ENCODE measurements around the gene SPR. TPM values are rescaled to one million over a fixed set of nuclear protein-coding genes. Genes with fewer than 3 reads are reported as not detected.

The SPR gene
- total and polyA plus RNA-seq, 2 of the 13 experiments (the other 11 are each of a cell fraction or from before 2014, with no cell fraction given) = 34.0 to 96.0 TPM

- TF ChIP-seq ZHX2 (IDR thresholded peaks at IDR 0.05; ENCODE audit: low read depth) (peak; percentile 29), ZHX2 (CRISPR knock-in tag; IDR thresholded peaks at IDR 0.05; ENCODE audit: borderline replicate concordance) (no peak; the same call in 1 of the 2 replicates), ZNF773 (CRISPR knock-in tag; IDR thresholded peaks at IDR 0.05; ENCODE audit: borderline replicate concordance) (no peak), XRCC5 (optimal IDR thresholded peaks at IDR 0.05; ENCODE audit: low read length) (peak; percentile 100), REXO4 (CRISPR knock-in tag; IDR thresholded peaks at IDR 0.05; ENCODE audit: borderline replicate concordance) (no peak), ZNF562 (CRISPR knock-in tag; IDR thresholded peaks at IDR 0.05; ENCODE audit: borderline replicate concordance) (no peak; the same call in 1 of the 2 replicates), ZNF816 (CRISPR knock-in tag; IDR thresholded peaks at IDR 0.05; ENCODE audit: borderline replicate concordance) (no peak), ZC3H4 (CRISPR knock-in tag; IDR thresholded peaks at IDR 0.05; ENCODE audit: borderline replicate concordance) (0 out of 2 replicates have a peak, but pooled peaks have one; percentile 24), ZNF354B (CRISPR knock-in tag; IDR thresholded peaks at IDR 0.05) (no peak), ZNF800 (CRISPR knock-in tag; IDR thresholded peaks at IDR 0.05) (peak; percentile 24; the same call in 1 of the 2 replicates), ZMYM3 (CRISPR knock-in tag; IDR thresholded peaks at IDR 0.05) (no peak), FOXO4 (CRISPR knock-in tag; conservative IDR thresholded peaks at IDR 0.05) (peak; percentile 19; the same call in 1 of the 2 replicates), SP2 (CRISPR knock-in tag; IDR thresholded peaks at IDR 0.05) (no peak), GRHL1 (CRISPR knock-in tag; conservative IDR thresholded peaks at IDR 0.05) (no peak), BCL6 (CRISPR knock-in tag; IDR thresholded peaks at IDR 0.05) (no peak; the same call in 1 of the 2 replicates), MBNL3 (CRISPR knock-in tag; conservative IDR thresholded peaks at IDR 0.05) (no peak), HMGA1 (CRISPR knock-in tag; conservative IDR thresholded peaks at IDR 0.05) (no peak), SP1 (IDR thresholded peaks at IDR 0.05) (no peak), SP1 (CRISPR knock-in tag; IDR thresholded peaks at IDR 0.05) (no peak), HOXA3 (CRISPR knock-in tag; IDR thresholded peaks at IDR 0.05) (0 out of 2 replicates have a peak, but pooled peaks have one; percentile 11)
Measured at GRCh38 chr2:72887740-72888437, 681 bp downstream of the SPR start (continued).
